ENCODE measurements around the gene AGAP1. TPM values are rescaled to one million over a fixed set of nuclear protein-coding genes. Genes with fewer than 3 reads are reported as not detected.

Gene AGAP1
- total and polyA plus RNA-seq, 2 donors (not counting 3 experiments of a cell fraction or from before 2014, with no cell fraction given) = 10.2 to 20.9 TPM

DNA sequence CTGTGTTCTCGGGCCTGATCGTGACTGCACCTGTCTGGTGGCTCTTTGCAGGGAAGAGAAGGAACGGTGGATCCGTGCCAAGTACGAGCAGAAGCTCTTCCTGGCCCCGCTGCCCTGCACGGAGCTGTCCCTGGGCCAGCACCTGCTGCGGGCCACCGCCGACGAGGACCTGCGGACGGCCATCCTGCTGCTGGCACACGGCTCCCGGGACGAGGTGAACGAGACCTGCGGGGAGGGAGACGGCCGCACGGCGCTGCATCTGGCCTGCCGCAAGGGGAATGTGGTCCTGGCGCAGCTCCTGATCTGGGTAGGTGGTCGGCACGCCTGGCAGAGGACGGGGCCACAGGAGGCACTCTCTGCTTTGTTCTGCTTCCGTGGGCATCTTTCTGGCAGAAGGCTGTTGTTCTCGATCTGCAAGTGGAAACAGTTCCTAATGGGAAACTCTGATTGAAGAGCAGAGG lies 626.3 kb downstream of the AGAP1 start:
- H3K27ac ChIP-seq (ENCODE audit: insufficient read depth, low read depth, low read length) = no peak overlapping the region
- DNase-seq (ENCODE audit: low read depth, low spot score) = no peak
- no peak overlapping the region for H3K9ac ChIP-seq (replicated peaks; ENCODE audit: extremely low read depth, insufficient read depth, low read length)
- no peaks in the 10 kb centered on the region for H3K27me3 ChIP-seq (ENCODE audit: control insufficient read depth in 2 of 2, insufficient read depth in 2 of 2, low read length in 2 of 2)
- TF ChIP-seq GATA2 (IDR thresholded peaks at IDR 0.05; ENCODE audit: insufficient read depth, insufficient read length, low read depth, low read length) (no peak), EZH2 (IDR thresholded peaks at IDR 0.05; ENCODE audit: borderline replicate concordance, low read depth, low read length, severe bottlenecking) (no peak), JUN (IDR thresholded peaks at IDR 0.05; ENCODE audit: borderline replicate concordance, insufficient read depth, insufficient read length, low read depth) (no peak), POLR2A (IDR thresholded peaks at IDR 0.05; ENCODE audit: low read depth, low read length) (no peak), POLR2AphosphoS5 (IDR thresholded peaks at IDR 0.05; ENCODE audit: insufficient read depth, low read depth, low read length) (no peak), CTCF (IDR thresholded peaks at IDR 0.05; ENCODE audit: extremely low read depth in 1 of 2, insufficient read depth in 1 of 2, low read depth in 1 of 2, low read length in 2 of 2) (no peak), MYC (IDR thresholded peaks at IDR 0.05; ENCODE audit: low read depth, low read length) (no peak)
- intact Hi-C loops (cut with micrococcal nuclease) = no loop called here
- no peaks in the 10 kb centered on the region for H3K36me3 ChIP-seq (ENCODE audit: control insufficient read depth in 2 of 2, extremely low read depth in 1 of 2, insufficient read depth in 2 of 2, low read length in 2 of 2)
- ChIA-PET POLR2A (no interaction called here), CTCF (no interaction called here)
- no peak overlapping the region for H2AFZ ChIP-seq (ENCODE audit: low read depth, low read length)
- FAIRE-seq = no peak
- H3K9me3 ChIP-seq (replicated peaks; ENCODE audit: control insufficient read depth, insufficient read depth, low read length) = no peaks in the 10 kb centered on the region
- H3K4me1 ChIP-seq (ENCODE audit: control insufficient read depth, extremely low read depth, insufficient read depth, low read length) = no peaks in the 10 kb centered on the region
- BruUV-seq (replicated peaks) = no TSS peak
- H3K4me3 ChIP-seq (replicated peaks in 1 of 3; ENCODE audit: insufficient read depth in 1 of 3, low read depth in 1 of 3, low read length in 3 of 3) = no peak overlapping the region
- H4K20me1 ChIP-seq (replicated peaks; ENCODE audit: control insufficient read depth, extremely low read depth, insufficient read depth, low read length) = no peaks in the 10 kb centered on the region
- H3K79me2 ChIP-seq (ENCODE audit: control insufficient read depth, insufficient read depth, low read length) = no peaks in the 10 kb centered on the region
- H3K9me1 ChIP-seq (replicated peaks; ENCODE audit: control insufficient read depth, extremely low read depth, insufficient read depth, low read length) = no peaks in the 10 kb centered on the region
- H3K4me2 ChIP-seq (ENCODE audit: insufficient read depth, low read length) = no peak overlapping the region
- dilution Hi-C loops (cut with MboI; ENCODE audit: extremely low pct_ligation_motif_present, low sequenced_read_pairs) = no loop called here

Data from endothelial cell of umbilical vein (primary cell).